ENCODE data around the gene IGSF8.
"Not testable (repeated sequence)": the region's sequence is repeated elsewhere in the genome, so short reads cannot be mapped to it uniquely, and the experiment has no call there.

The IGSF8 gene

GRCh38 chr1:160064164-160064563 lies 34.3 kb downstream of the IGSF8 start:
- DNase-seq: no peak

- DNase-seq: no peak
Observed at GRCh38 chr1:160063176-160063575, 35.2 kb downstream of the IGSF8 start.

- DNase-seq: no peak
Observed at GRCh38 chr1:160062230-160062532, 36.2 kb downstream of the IGSF8 start.

GRCh38 chr1:160061369-160062229 lies 36.8 kb downstream of the IGSF8 start:
- no peak for DNase-seq

- no peak for DNase-seq
Observed at GRCh38 chr1:160058087-160058486, 40.3 kb downstream of the IGSF8 start.

GRCh38 chr1:160056648-160057169 lies 41.7 kb downstream of the IGSF8 start:
- no peak for DNase-seq

- no peak for DNase-seq
Observed at GRCh38 chr1:160053548-160054365, 44.7 kb downstream of the IGSF8 start.

- DNase-seq: no peak
Observed at GRCh38 chr1:160052936-160053335, 45.5 kb downstream of the IGSF8 start.

GRCh38 chr1:160050619-160051018 lies 47.8 kb downstream of the IGSF8 start:
- DNase-seq: no peak

- DNase-seq: not testable (repeated sequence)
Observed at GRCh38 chr1:160050182-160050581, 48.2 kb downstream of the IGSF8 start.

- no peak for DNase-seq
Observed at GRCh38 chr1:160049101-160049500, 49.3 kb downstream of the IGSF8 start.

GRCh38 chr1:160048335-160048734 lies 50.1 kb downstream of the IGSF8 start:
- DNase-seq: no peak

- DNase-seq: no peak
Observed at GRCh38 chr1:160047111-160047991, 51.1 kb downstream of the IGSF8 start.

- peak; percentile 25 for DNase-seq
Observed at GRCh38 chr1:160046494-160047110, 51.8 kb downstream of the IGSF8 start.

- DNase-seq: no peak
Observed at GRCh38 chr1:160045653-160046052, 52.8 kb downstream of the IGSF8 start.

- no peak for DNase-seq
Observed at GRCh38 chr1:160043543-160043942, 54.9 kb downstream of the IGSF8 start.

Data from fibroblast of skin of right biceps (primary cell).